Osteocyte (in vitro differentiated cells): Measurements from ENCODE around the gene RAB19. TPM values are rescaled to one million over a fixed set of nuclear protein-coding genes. Genes with fewer than 3 reads are reported as not detected.
"Not testable (repeated sequence)": the region's sequence is repeated elsewhere in the genome, so short reads cannot be mapped to it uniquely, and the experiment has no call there.

ENCODE experiments used
- DNase-seq: peaks from one replicate; pipeline ENCODE4 v3.0.0; 2021; ENCODE audit warnings: mixed read lengths; ENCODE audit not compliant: unreplicated experiment; ENCODE audit errors: extremely low spot score
- H3K27ac Mint-ChIP-seq: one replicate; pipeline ENCODE4 v1.8.0; 2021; ENCODE audit warnings: mild to moderate bottlenecking, mixed read lengths; ENCODE audit not compliant: unreplicated experiment
- H3K27me3 Mint-ChIP-seq: one replicate; pipeline ENCODE4 v1.8.0; 2021; ENCODE audit warnings: mixed read lengths; ENCODE audit not compliant: unreplicated experiment
- H3K36me3 Mint-ChIP-seq: one replicate; pipeline ENCODE4 v1.8.0; 2021; ENCODE audit warnings: mixed read lengths; ENCODE audit not compliant: unreplicated experiment
- H3K4me1 Mint-ChIP-seq: one replicate; pipeline ENCODE4 v1.8.0; 2021; ENCODE audit warnings: mixed read lengths; ENCODE audit not compliant: unreplicated experiment
- H3K4me3 Mint-ChIP-seq: one replicate; pipeline ENCODE4 v1.8.0; 2021; ENCODE audit warnings: mild to moderate bottlenecking, moderate library complexity, mixed read lengths; ENCODE audit not compliant: unreplicated experiment
- H3K9me3 Mint-ChIP-seq: one replicate; pipeline ENCODE4 v1.8.0; 2021; ENCODE audit warnings: mixed read lengths; ENCODE audit not compliant: unreplicated experiment
- total RNA-seq: library from RNA; stranded (reverse); gene quantifications from 2 replicates; pipeline ENCODE4 v1.2.1, GENCODE V29; 2021
- TF ChIP-seq, protein P1 (sequence below): fragments of 200-600 bp; sonication (generic); IDR thresholded peaks from 2 replicates; pipeline ENCODE4 v1.5.0; 2021; ENCODE audit warnings: antibody characterized with exemption, mild to moderate bottlenecking, moderate library complexity

Gene RAB19
- total RNA-seq, 1 donor from 2014 or later, result not detected

DNA sequence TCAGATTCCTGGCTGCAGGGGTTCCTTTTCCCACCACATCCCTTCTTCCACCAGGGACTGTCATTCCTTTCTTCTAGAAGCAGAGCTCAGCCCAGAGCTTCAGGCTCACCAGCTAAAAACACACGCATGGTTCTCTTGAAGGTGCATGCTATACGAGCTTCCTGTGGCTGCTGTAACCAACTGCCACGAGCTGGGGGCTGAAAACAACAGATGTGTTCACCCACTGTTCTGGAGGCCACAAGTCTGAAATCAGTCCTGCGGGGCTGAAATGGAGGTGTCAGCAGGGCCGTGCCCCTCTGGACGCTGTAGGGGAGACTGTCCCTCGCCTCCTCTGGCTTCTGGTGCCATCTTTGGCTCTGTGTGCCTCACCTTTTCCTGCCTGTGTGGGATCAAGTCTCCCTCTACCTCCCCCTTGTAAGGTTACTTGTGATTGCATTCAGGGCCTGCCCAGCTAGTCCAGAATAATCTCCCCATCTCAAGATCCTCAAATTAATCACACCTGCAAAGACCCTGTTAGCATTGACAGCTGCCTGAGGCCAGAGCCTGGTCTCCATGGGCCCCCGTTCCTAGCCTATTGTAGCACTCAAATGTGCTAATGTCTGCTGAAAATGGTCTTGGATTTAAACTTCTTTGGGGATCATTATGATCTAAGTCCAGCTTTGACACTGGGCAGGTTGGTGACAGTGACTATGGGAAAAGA, 13.7 kb downstream of the RAB19 start:
- TF ChIP-seq, protein P1, sequence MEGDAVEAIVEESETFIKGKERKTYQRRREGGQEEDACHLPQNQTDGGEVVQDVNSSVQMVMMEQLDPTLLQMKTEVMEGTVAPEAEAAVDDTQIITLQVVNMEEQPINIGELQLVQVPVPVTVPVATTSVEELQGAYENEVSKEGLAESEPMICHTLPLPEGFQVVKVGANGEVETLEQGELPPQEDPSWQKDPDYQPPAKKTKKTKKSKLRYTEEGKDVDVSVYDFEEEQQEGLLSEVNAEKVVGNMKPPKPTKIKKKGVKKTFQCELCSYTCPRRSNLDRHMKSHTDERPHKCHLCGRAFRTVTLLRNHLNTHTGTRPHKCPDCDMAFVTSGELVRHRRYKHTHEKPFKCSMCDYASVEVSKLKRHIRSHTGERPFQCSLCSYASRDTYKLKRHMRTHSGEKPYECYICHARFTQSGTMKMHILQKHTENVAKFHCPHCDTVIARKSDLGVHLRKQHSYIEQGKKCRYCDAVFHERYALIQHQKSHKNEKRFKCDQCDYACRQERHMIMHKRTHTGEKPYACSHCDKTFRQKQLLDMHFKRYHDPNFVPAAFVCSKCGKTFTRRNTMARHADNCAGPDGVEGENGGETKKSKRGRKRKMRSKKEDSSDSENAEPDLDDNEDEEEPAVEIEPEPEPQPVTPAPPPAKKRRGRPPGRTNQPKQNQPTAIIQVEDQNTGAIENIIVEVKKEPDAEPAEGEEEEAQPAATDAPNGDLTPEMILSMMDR, result no peak
- no peak for DNase-seq
- peaks cover 7% of the 10 kb centered on the region for H3K4me1 Mint-ChIP-seq
- H3K9me3 Mint-ChIP-seq, result no peaks in the 10 kb centered on the region
- H3K27me3 Mint-ChIP-seq, result peaks cover 21% of the 10 kb centered on the region
- no peak overlapping the region for H3K27ac Mint-ChIP-seq
- H3K4me3 Mint-ChIP-seq, result no peak overlapping the region
- H3K36me3 Mint-ChIP-seq, result no peaks in the 10 kb centered on the region

DNA sequence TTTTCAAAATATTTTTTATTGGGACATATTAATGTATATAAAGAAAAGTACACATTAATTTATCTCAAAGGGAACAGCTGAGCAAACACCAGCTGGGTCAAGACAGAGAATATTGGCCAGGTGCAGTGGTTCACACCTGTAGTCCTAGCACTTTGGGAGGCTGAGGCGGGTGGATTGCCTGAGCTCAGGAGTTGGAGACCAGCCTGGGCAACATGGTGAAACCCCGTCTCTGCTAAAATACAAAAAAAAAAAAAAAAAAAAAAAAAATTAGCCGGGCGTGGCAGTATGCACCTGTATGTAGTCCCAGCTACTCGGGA, 14.3 kb downstream of the RAB19 start:
- H3K4me3 Mint-ChIP-seq, H3K9me3 Mint-ChIP-seq, DNase-seq, H3K36me3 Mint-ChIP-seq, H3K4me1 Mint-ChIP-seq, H3K27ac Mint-ChIP-seq: not testable (repeated sequence)
- H3K27me3 Mint-ChIP-seq, result peaks cover 21% of the 10 kb centered on the region

DNA sequence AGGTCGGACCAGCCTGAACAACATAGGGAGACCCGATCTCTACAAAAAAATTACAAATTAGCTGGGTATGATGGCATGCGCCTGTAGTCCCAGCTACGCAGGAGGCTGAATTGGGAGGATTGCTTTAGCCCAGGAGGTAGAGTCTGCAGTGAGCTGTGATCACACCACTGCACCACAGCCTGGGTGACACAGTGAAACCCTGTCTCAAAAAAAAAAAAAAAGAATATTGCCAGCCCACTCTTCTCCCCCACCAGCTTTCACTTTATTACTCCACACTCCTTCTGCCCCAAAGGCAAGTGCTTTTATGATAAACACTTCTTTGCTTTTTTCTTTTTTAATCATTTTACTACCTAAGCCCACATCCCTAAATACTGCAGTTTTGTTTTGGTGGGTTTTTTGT, 14.8 kb downstream of the RAB19 start:
- DNase-seq, result no peak
- no peaks in the 10 kb centered on the region for H3K9me3 Mint-ChIP-seq
- no peak overlapping the region for H3K4me3 Mint-ChIP-seq
- H3K27me3 Mint-ChIP-seq, result peaks cover 21% of the 10 kb centered on the region
- H3K36me3 Mint-ChIP-seq, result no peaks in the 10 kb centered on the region
- peaks cover 7% of the 10 kb centered on the region for H3K4me1 Mint-ChIP-seq
- no peak overlapping the region for H3K27ac Mint-ChIP-seq
- TF ChIP-seq, protein P1, result no peak

DNA sequence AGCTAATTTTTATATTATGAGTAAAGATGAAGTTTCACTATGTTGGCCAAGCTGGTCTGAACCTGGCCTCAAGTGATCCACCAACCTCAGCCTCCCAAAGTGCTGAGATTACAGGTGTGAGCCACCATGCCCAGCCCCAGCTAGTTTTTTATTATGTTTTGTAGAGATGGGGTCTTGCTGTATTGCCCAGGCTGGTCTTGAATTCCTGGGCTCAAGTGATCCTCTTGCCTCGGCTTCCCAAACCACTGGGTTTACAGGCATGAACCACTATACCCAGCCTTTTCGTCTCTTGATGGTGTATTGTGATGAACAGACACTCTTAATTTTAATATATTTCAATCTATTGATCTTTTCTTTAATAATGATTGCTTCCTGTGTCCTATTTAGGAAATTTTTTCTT, 17.7 kb downstream of the RAB19 start:
- Mint-ChIP-seq H3K4me3 (no peak overlapping the region), H3K4me1 (no peaks in the 10 kb centered on the region), H3K27me3 (peaks cover 22% of the 10 kb centered on the region), H3K36me3 (no peaks in the 10 kb centered on the region), H3K27ac (no peak overlapping the region), H3K9me3 (no peaks in the 10 kb centered on the region)
- no peak for DNase-seq
- TF ChIP-seq, protein P1, result no peak

DNA sequence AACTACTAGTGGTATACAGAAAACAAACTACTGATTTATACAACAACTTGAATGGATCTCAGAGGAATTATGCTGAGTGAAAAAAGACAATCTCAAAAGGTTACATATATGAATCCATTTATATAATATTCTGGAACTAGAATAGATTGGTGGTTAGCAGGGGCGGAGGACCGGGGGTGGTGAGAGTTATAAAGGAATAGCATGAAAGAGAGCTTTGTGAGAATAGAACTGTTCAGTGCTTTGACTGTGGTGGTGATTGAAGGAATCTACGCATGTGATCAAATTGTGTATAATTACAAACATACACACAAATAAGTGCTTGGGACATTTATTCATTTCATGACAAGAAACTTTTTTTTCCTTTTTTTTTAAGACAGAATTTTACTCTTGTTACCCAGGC, 19.6 kb downstream of the RAB19 start:
- H3K4me3 Mint-ChIP-seq, result no peak overlapping the region
- TF ChIP-seq, protein P1, result no peak

DNA sequence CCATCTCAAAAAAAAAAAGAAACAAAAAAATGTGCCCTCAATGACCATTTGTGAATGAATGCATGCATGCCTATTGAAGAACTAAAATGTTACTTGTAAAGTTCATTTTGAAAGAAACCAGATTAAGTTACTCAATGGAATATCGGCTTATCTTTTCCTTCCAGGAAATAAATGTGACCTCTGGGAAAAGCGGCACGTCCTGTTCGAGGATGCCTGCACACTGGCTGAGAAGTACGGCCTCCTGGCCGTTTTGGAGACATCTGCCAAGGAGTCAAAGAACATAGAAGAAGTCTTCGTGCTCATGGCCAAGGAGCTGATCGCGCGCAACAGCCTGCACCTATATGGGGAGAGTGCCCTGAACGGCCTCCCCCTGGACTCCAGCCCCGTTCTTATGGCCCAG, 21.9 kb downstream of the RAB19 start:
- H3K36me3 Mint-ChIP-seq, result no peaks in the 10 kb centered on the region
- DNase-seq, result no peak
- no peak overlapping the region for H3K27ac Mint-ChIP-seq
- H3K27me3 Mint-ChIP-seq, result peaks cover 17% of the 10 kb centered on the region
- H3K4me1 Mint-ChIP-seq, result no peaks in the 10 kb centered on the region
- H3K9me3 Mint-ChIP-seq, result no peaks in the 10 kb centered on the region
- H3K4me3 Mint-ChIP-seq, result no peak overlapping the region
- TF ChIP-seq, protein P1, result no peak

More for the DNA sequence above, 19.6 kb downstream of the RAB19 start:
- Mint-ChIP-seq H3K27me3 (peaks cover 22% of the 10 kb centered on the region), H3K36me3 (no peaks in the 10 kb centered on the region), H3K27ac (no peak overlapping the region), H3K4me1 (no peaks in the 10 kb centered on the region), H3K9me3 (no peaks in the 10 kb centered on the region)
- DNase-seq, result no peak
